ENCODE data around the gene AGMO. TPM values are rescaled to one million over a fixed set of nuclear protein-coding genes. Genes with fewer than 3 reads are reported as not detected.

Gene AGMO
- total and polyA plus RNA-seq, 4 donors: 21.6 to 46.6 (median 31.6) TPM

GRCh38 chr7:15602236-15602635 is 40.4 kb upstream of the AGMO start:
- no peaks in the 10 kb centered on the region for H3K27me3 ChIP-seq (ENCODE audit: control insufficient read depth in 4 of 4, insufficient read depth in 4 of 4, low read length in 3 of 4)
- H3K4me1 ChIP-seq (ENCODE audit: control insufficient read depth in 4 of 4, insufficient read depth in 4 of 4, low read length in 3 of 4): no peaks in the 10 kb centered on the region
- H3K9ac ChIP-seq (ENCODE audit: low read depth in 1 of 2, low read length in 2 of 2): no peak overlapping the region
- TF ChIP-seq NR2F2 (IDR thresholded peaks at IDR 0.05): no peak
- no peak for TF ChIP-seq FOXA2 (IDR thresholded peaks at IDR 0.05)
- TF ChIP-seq SP1 (IDR thresholded peaks at IDR 0.05): no peak
- no peak for TF ChIP-seq HNF4G (IDR thresholded peaks at IDR 0.05)
- no peak for TF ChIP-seq TAF1 (conservative IDR thresholded peaks at IDR 0.05)
- TF ChIP-seq, protein P1, sequence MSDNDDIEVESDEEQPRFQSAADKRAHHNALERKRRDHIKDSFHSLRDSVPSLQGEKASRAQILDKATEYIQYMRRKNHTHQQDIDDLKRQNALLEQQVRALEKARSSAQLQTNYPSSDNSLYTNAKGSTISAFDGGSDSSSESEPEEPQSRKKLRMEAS (IDR thresholded peaks at IDR 0.05): no peak
- no peak for TF ChIP-seq CTCF (IDR thresholded peaks at IDR 0.05; ENCODE audit: low read depth, low read length, missing input control)
- no peak for TF ChIP-seq RXRA (IDR thresholded peaks at IDR 0.05)
- no peak for TF ChIP-seq GABPA (IDR thresholded peaks at IDR 0.05 in 1 of 2, conservative IDR thresholded peaks at IDR 0.05 in 1 of 2)
- no peak for TF ChIP-seq HNF4A (conservative IDR thresholded peaks at IDR 0.05)
- TF ChIP-seq ZBTB33 (IDR thresholded peaks at IDR 0.05): no peak
- no peak for TF ChIP-seq RAD21 (IDR thresholded peaks at IDR 0.05)
- no peak for TF ChIP-seq REST (IDR thresholded peaks at IDR 0.05)
- H3K36me3 ChIP-seq (ENCODE audit: control insufficient read depth in 4 of 4, insufficient read depth in 3 of 4, low read depth in 1 of 4, low read length in 3 of 4): no peaks in the 10 kb centered on the region
- H3K27ac ChIP-seq (ENCODE audit: low read depth in 1 of 2, low read length in 2 of 2): no peak overlapping the region
- H3K9me3 ChIP-seq (ENCODE audit: control insufficient read depth in 4 of 4, low read length in 3 of 4): no peaks in the 10 kb centered on the region
- DNase-seq (ENCODE audit: low spot score): no peak
- 76% methylated on average over 1 of the region's 1 CpG for WGBS
- no peak overlapping the region for H3K4me3 ChIP-seq (ENCODE audit: low read depth in 1 of 3, low read length in 3 of 3)

DNA sequence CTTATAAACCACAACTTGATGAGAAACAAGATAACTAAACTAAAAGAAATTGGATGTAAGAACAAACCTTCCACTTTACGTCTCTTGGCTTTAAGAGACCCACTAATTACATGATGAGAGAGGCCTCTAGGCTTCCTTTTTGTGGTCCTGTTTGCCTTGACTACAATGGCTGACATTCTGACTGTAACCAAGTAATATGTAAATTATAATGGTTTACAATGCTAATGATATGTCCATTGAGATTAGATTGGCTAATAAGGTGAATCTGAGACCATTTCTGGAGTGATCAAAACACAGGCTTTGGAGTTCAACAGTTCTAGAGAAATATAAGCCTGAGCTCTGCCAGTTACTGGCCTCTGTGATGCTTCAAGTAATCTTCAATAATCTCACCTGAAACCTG is 39.4 kb upstream of the AGMO start:
- DNase-seq (ENCODE audit: low spot score): no peak
- H3K9me3 ChIP-seq (ENCODE audit: control insufficient read depth in 4 of 4, low read length in 3 of 4): no peaks in the 10 kb centered on the region
- TF ChIP-seq FOXA2 (IDR thresholded peaks at IDR 0.05) (no peak), FOXA1 (IDR thresholded peaks at IDR 0.05) (no peak), HNF4G (IDR thresholded peaks at IDR 0.05) (no peak), HNF4A (conservative IDR thresholded peaks at IDR 0.05) (no peak), ZBTB33 (IDR thresholded peaks at IDR 0.05) (no peak), EGR1 (IDR thresholded peaks at IDR 0.05; ENCODE audit: low read depth in 2 of 2) (no peak), RXRA (IDR thresholded peaks at IDR 0.05) (no peak), SP1 (IDR thresholded peaks at IDR 0.05) (no peak), CTCF (IDR thresholded peaks at IDR 0.05; ENCODE audit: low read depth, low read length, missing input control) (no peak), ATF3 (IDR thresholded peaks at IDR 0.05) (no peak), RAD21 (IDR thresholded peaks at IDR 0.05) (no peak)

More for the DNA sequence above, 39.4 kb upstream of the AGMO start:
- 87% methylated on average over 1 of the region's 1 CpG for WGBS
- Histone ChIP-seq H3K27ac (ENCODE audit: low read depth in 1 of 2, low read length in 2 of 2) (no peak overlapping the region), H3K4me1 (ENCODE audit: control insufficient read depth in 4 of 4, insufficient read depth in 4 of 4, low read length in 3 of 4) (no peaks in the 10 kb centered on the region), H3K4me3 (ENCODE audit: low read depth in 1 of 3, low read length in 3 of 3) (no peak overlapping the region), H3K9ac (ENCODE audit: low read depth in 1 of 2, low read length in 2 of 2) (no peak overlapping the region), H3K36me3 (ENCODE audit: control insufficient read depth in 4 of 4, insufficient read depth in 3 of 4, low read depth in 1 of 4, low read length in 3 of 4) (no peaks in the 10 kb centered on the region), H3K27me3 (ENCODE audit: control insufficient read depth in 4 of 4, insufficient read depth in 4 of 4, low read length in 3 of 4) (no peaks in the 10 kb centered on the region)

All from liver (tissue), 9 donors.